ENCODE data around the gene IL27RA. TPM values are rescaled to one million over a fixed set of nuclear protein-coding genes. Genes with fewer than 3 reads are reported as not detected.
A peak's percentile ranks its signal among the peaks of the same experiment; 100 is the strongest.

Gene IL27RA
- total RNA-seq, 2 donors from 2014 or later: 10.3 to 10.8 TPM

GRCh38 chr19:14093117-14093823 lies 61.7 kb downstream of the IL27RA start:
- H3K27ac Mint-ChIP-seq: no peak overlapping the region
- Histone ChIP-seq H3K4me1 (ENCODE audit: control insufficient read depth, insufficient read depth, low read length) (no peaks in the 10 kb centered on the region), H3K9me3 (ENCODE audit: control insufficient read depth, low read length) (peaks cover 9% of the 10 kb centered on the region), H3K4me3 (ENCODE audit: low read length) (no peak overlapping the region), H3K36me3 (ENCODE audit: control insufficient read depth, insufficient read depth, low read length) (peaks cover 12% of the 10 kb centered on the region), H3K27me3 (ENCODE audit: control insufficient read depth, insufficient read depth, low read length, poor library complexity, severe bottlenecking) (no peaks in the 10 kb centered on the region), H3K9ac (ENCODE audit: extremely low read depth, low read length, poor library complexity, severe bottlenecking) (no peak overlapping the region), H3K27ac (ENCODE audit: low read depth, low read length) (no peak overlapping the region)
- WGBS, 2 experiments (ENCODE audit: insufficient coverage in 1 of 2, insufficient read length in 1 of 2): 97 to 98% methylated on average over 6 to 9 of the region's 9 CpGs
- H3K9me3 Mint-ChIP-seq: peaks cover 22% of the 10 kb centered on the region
- no peak overlapping the region for H3K4me3 Mint-ChIP-seq
- no peak for DNase-seq
- H3K27me3 Mint-ChIP-seq (ENCODE audit: insufficient read depth): peaks cover 15% of the 10 kb centered on the region
- TF ChIP-seq CTCF (conservative IDR thresholded peaks at IDR 0.05): no peak
- peaks cover 10% of the 10 kb centered on the region for H3K4me1 Mint-ChIP-seq
- peaks cover 29% of the 10 kb centered on the region for H3K36me3 Mint-ChIP-seq (ENCODE audit: low read depth)

GRCh38 chr19:14094854-14095253 lies 63.3 kb downstream of the IL27RA start:
- 91 to 99% methylated on average over 7 of the region's 7 CpGs for WGBS, 2 experiments (ENCODE audit: insufficient coverage in 1 of 2, insufficient read length in 1 of 2)
- no peak overlapping the region for H3K27ac Mint-ChIP-seq

GRCh38 chr19:14096272-14096992 lies 64.9 kb downstream of the IL27RA start:
- WGBS, 2 experiments (ENCODE audit: insufficient coverage in 1 of 2, insufficient read length in 1 of 2): 92 to 100% methylated on average over 4 to 9 of the region's 11 CpGs
- Mint-ChIP-seq H3K27me3 (ENCODE audit: insufficient read depth) (peaks cover 9% of the 10 kb centered on the region), H3K27ac (no peak overlapping the region), H3K9me3 (peaks cover 22% of the 10 kb centered on the region), H3K4me1 (peaks cover 7% of the 10 kb centered on the region), H3K4me3 (no peak overlapping the region), H3K36me3 (ENCODE audit: low read depth) (peaks cover 29% of the 10 kb centered on the region)
- peak; percentile 62 for DNase-seq
- TF ChIP-seq CTCF (conservative IDR thresholded peaks at IDR 0.05): peak; percentile 59
- no peaks in the 10 kb centered on the region for H3K4me1 ChIP-seq (ENCODE audit: control insufficient read depth, insufficient read depth, low read length)
- H3K36me3 ChIP-seq (ENCODE audit: control insufficient read depth, insufficient read depth, low read length): peaks cover 8% of the 10 kb centered on the region
- H3K9ac ChIP-seq (ENCODE audit: extremely low read depth, low read length, poor library complexity, severe bottlenecking): no peak overlapping the region
- H3K4me3 ChIP-seq (ENCODE audit: low read length): no peak overlapping the region
- H3K27me3 ChIP-seq (ENCODE audit: control insufficient read depth, insufficient read depth, low read length, poor library complexity, severe bottlenecking): no peaks in the 10 kb centered on the region
- H3K9me3 ChIP-seq (ENCODE audit: control insufficient read depth, low read length): peaks cover 9% of the 10 kb centered on the region
- no peak overlapping the region for H3K27ac ChIP-seq (ENCODE audit: low read depth, low read length)

More at GRCh38 chr19:14094854-14095253, 63.3 kb downstream of the IL27RA start:
- H3K36me3 ChIP-seq (ENCODE audit: control insufficient read depth, insufficient read depth, low read length): peaks cover 4% of the 10 kb centered on the region
- no peak for DNase-seq
- Mint-ChIP-seq H3K4me3 (no peak overlapping the region), H3K27me3 (ENCODE audit: insufficient read depth) (peaks cover 9% of the 10 kb centered on the region), H3K36me3 (ENCODE audit: low read depth) (peaks cover 20% of the 10 kb centered on the region), H3K4me1 (peaks cover 8% of the 10 kb centered on the region), H3K9me3 (peaks cover 22% of the 10 kb centered on the region)
- H3K4me3 ChIP-seq (ENCODE audit: low read length): no peak overlapping the region
- no peaks in the 10 kb centered on the region for H3K4me1 ChIP-seq (ENCODE audit: control insufficient read depth, insufficient read depth, low read length)
- H3K9me3 ChIP-seq (ENCODE audit: control insufficient read depth, low read length): peaks cover 9% of the 10 kb centered on the region
- H3K27me3 ChIP-seq (ENCODE audit: control insufficient read depth, insufficient read depth, low read length, poor library complexity, severe bottlenecking): no peaks in the 10 kb centered on the region
- H3K27ac ChIP-seq (ENCODE audit: low read depth, low read length): no peak overlapping the region
- TF ChIP-seq CTCF (conservative IDR thresholded peaks at IDR 0.05): no peak
- H3K9ac ChIP-seq (ENCODE audit: extremely low read depth, low read length, poor library complexity, severe bottlenecking): no peak overlapping the region
